ENCODE results near the gene AR.

Gene AR

GRCh38 chrX:67523932-67524331, 19.9 kb upstream of the AR start:
- no peak overlapping the region for H3K4me2 ChIP-seq (ENCODE audit: low read depth, low read length, poor library complexity, severe bottlenecking)

DNA sequence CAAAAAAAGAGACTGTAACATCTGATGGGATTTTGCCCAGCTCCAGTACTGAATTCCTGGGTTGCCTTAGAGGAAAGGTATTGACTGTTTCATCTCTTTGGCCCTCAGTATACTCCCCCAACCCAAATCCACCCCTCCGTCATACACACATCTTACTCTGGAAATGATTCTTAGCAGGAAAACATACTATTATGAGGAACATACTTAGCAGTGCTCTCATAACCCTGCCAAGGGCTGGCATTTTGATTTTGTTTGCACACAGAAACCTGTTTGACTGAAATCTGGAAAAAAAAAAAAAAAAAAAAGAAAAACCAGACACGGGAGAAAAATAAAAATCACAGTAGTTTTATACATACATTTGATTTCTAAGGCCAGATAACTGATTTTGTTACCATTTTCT, 19.4 kb upstream of the AR start:
- Histone ChIP-seq H3K79me2 (ENCODE audit: insufficient read depth, low read length) (no peaks in the 10 kb centered on the region), H2AFZ (ENCODE audit: low read length) (no peak overlapping the region), H3F3A (ENCODE audit: low read depth) (no peaks in the 10 kb centered on the region), H3K36me3 (ENCODE audit: insufficient read depth, low read length) (no peaks in the 10 kb centered on the region), H3K9ac (ENCODE audit: low read depth, low read length, poor library complexity, severe bottlenecking) (no peak overlapping the region), H3K4me2 (ENCODE audit: low read depth, low read length, poor library complexity, severe bottlenecking) (no peak overlapping the region), H3K9me3 (ENCODE audit: insufficient read depth, low read depth, low read length) (no peaks in the 10 kb centered on the region), H3K4me1 (ENCODE audit: insufficient read depth, low read length, poor library complexity, severe bottlenecking) (no peaks in the 10 kb centered on the region), H3K27me3 (ENCODE audit: insufficient read depth, low read length, poor library complexity, severe bottlenecking) (no peaks in the 10 kb centered on the region), H4K20me1 (ENCODE audit: insufficient read depth, low read length, poor library complexity, severe bottlenecking) (no peaks in the 10 kb centered on the region), H3K9me2 (replicated peaks; ENCODE audit: low read depth, low read length) (no peaks in the 10 kb centered on the region), H3K4me3 (ENCODE audit: low read length, poor library complexity, severe bottlenecking) (no peak overlapping the region)
- TF ChIP-seq, protein P1, sequence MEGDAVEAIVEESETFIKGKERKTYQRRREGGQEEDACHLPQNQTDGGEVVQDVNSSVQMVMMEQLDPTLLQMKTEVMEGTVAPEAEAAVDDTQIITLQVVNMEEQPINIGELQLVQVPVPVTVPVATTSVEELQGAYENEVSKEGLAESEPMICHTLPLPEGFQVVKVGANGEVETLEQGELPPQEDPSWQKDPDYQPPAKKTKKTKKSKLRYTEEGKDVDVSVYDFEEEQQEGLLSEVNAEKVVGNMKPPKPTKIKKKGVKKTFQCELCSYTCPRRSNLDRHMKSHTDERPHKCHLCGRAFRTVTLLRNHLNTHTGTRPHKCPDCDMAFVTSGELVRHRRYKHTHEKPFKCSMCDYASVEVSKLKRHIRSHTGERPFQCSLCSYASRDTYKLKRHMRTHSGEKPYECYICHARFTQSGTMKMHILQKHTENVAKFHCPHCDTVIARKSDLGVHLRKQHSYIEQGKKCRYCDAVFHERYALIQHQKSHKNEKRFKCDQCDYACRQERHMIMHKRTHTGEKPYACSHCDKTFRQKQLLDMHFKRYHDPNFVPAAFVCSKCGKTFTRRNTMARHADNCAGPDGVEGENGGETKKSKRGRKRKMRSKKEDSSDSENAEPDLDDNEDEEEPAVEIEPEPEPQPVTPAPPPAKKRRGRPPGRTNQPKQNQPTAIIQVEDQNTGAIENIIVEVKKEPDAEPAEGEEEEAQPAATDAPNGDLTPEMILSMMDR (conservative IDR thresholded peaks at IDR 0.05; ENCODE audit: low read length) = no peak
- no peak for TF ChIP-seq EZH2phosphoT487 (IDR thresholded peaks at IDR 0.05; ENCODE audit: borderline replicate concordance)

More at GRCh38 chrX:67523932-67524331, 19.9 kb upstream of the AR start:
- Histone ChIP-seq H3K9ac (ENCODE audit: low read depth, low read length, poor library complexity, severe bottlenecking) (no peak overlapping the region), H3F3A (ENCODE audit: low read depth) (no peaks in the 10 kb centered on the region), H3K9me3 (ENCODE audit: insufficient read depth, low read depth, low read length) (no peaks in the 10 kb centered on the region), H3K27me3 (ENCODE audit: insufficient read depth, low read length, poor library complexity, severe bottlenecking) (no peaks in the 10 kb centered on the region), H4K20me1 (ENCODE audit: insufficient read depth, low read length, poor library complexity, severe bottlenecking) (no peaks in the 10 kb centered on the region), H3K9me2 (replicated peaks; ENCODE audit: low read depth, low read length) (no peaks in the 10 kb centered on the region), H3K4me1 (ENCODE audit: insufficient read depth, low read length, poor library complexity, severe bottlenecking) (no peaks in the 10 kb centered on the region), H3K4me3 (ENCODE audit: low read length, poor library complexity, severe bottlenecking) (no peak overlapping the region), H3K36me3 (ENCODE audit: insufficient read depth, low read length) (no peaks in the 10 kb centered on the region), H2AFZ (ENCODE audit: low read length) (no peak overlapping the region), H3K79me2 (ENCODE audit: insufficient read depth, low read length) (no peaks in the 10 kb centered on the region)
- no peak for TF ChIP-seq EZH2phosphoT487 (IDR thresholded peaks at IDR 0.05; ENCODE audit: borderline replicate concordance)
- TF ChIP-seq, protein P1 (conservative IDR thresholded peaks at IDR 0.05; ENCODE audit: low read length) = no peak

DNA sequence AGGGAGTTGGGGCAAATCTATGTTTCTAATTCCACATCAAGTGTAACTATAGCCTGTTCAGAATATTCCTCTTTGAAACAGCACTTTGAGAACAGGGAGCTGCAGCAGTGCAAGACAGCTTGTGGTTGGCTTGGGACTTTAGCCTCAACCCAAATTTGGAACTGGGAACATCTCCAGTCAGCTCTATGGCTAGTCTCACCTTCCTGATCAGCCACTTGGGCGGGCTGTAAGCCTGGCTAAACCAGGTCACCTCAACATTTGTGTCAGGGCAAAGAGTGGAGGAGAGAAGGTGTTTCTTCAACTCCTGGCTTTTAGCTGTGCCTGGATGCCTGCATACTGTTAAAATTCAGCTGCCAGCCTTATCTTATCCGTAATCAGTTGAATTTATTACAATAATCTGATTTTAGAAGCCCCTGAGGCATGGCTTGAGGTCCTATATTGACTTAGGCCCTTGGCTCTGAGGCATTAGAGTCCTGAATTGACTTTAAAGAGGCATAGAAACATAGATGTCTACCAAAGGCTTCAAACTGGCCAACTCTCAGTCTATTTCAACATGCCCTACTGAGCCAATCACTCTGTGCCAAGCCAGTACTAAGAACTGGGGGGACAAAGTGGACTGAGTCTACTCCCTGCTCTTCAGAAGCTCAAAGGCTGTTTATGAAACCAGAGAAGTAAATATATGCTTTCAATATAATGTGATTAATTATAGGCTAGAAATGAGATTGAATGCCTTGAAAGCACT, 18.7 kb upstream of the AR start:
- TF ChIP-seq, protein P1 (conservative IDR thresholded peaks at IDR 0.05; ENCODE audit: low read length) = no peak
- TF ChIP-seq EZH2phosphoT487 (IDR thresholded peaks at IDR 0.05; ENCODE audit: borderline replicate concordance) = no peak
- Histone ChIP-seq H3K9ac (ENCODE audit: low read depth, low read length, poor library complexity, severe bottlenecking) (no peak overlapping the region), H3F3A (ENCODE audit: low read depth) (no peaks in the 10 kb centered on the region), H2AFZ (ENCODE audit: low read length) (no peak overlapping the region), H3K4me1 (ENCODE audit: insufficient read depth, low read length, poor library complexity, severe bottlenecking) (no peaks in the 10 kb centered on the region), H3K79me2 (ENCODE audit: insufficient read depth, low read length) (no peaks in the 10 kb centered on the region), H4K20me1 (ENCODE audit: insufficient read depth, low read length, poor library complexity, severe bottlenecking) (no peaks in the 10 kb centered on the region), H3K4me3 (ENCODE audit: low read length, poor library complexity, severe bottlenecking) (no peak overlapping the region), H3K4me2 (ENCODE audit: low read depth, low read length, poor library complexity, severe bottlenecking) (no peak overlapping the region), H3K9me3 (ENCODE audit: insufficient read depth, low read depth, low read length) (no peaks in the 10 kb centered on the region), H3K27me3 (ENCODE audit: insufficient read depth, low read length, poor library complexity, severe bottlenecking) (no peaks in the 10 kb centered on the region), H3K36me3 (ENCODE audit: insufficient read depth, low read length) (no peaks in the 10 kb centered on the region), H3K9me2 (replicated peaks; ENCODE audit: low read depth, low read length) (no peaks in the 10 kb centered on the region)

All from Loucy (cell line).